ENCODE results near the gene USP22. TPM values are rescaled to one million over a fixed set of nuclear protein-coding genes. Genes with fewer than 3 reads are reported as not detected.
"Not testable (repeated sequence)": the region's sequence is repeated elsewhere in the genome, so short reads cannot be mapped to it uniquely, and the experiment has no call there.

Gene USP22
- total and polyA plus RNA-seq, 2 donors (not counting 1 experiment from before 2014, with no cell fraction given), result 235 TPM

DNA sequence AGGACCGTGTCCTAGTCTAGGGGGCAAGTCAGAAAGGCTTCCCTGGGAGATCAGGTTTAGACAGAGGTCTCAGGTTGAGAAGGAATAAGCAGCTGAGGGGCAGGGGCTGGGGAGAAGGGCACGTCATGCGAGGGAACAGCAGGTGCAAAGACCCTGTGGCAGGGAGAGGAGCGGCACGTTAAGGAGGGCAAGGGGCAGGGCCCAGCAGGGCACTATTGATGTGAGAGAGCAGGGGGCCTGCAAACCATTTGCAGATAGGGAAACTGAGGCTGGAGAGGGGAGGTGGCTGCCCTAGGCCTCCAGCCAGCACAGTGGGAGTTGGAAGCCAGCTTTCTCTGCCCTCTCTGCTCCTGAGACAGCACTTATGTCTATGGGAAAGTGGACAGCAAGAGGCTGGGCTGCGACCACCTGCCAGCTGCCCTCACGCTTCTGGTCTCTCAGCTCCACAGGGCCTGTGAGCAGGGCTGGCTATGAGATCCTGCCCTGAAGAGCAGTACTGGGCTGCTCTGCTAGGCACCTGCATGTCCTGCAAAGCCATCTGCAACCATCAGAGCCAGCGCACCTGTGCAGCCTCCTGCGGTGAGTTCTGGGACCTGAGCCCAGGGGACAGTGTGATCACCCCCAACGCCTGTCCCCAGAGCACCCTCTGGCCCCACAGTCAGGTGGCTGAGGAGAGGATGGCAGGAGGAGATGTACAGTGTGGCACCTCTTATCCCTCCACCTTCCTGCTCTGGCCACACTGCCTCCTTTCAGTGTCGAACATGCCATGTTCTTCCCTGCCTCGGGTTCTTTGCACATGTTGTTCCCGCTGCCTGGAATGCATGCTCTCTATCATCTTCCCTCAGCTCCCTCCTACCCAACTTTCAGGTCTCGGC, 61.5 kb downstream of the USP22 start:
- Histone ChIP-seq H3K4me2 (ENCODE audit: extremely low read depth, insufficient read depth, low read length) (no peak overlapping the region), H3K9me3 (ENCODE audit: control insufficient read depth, insufficient read depth, low read depth, low read length) (no peaks in the 10 kb centered on the region), H4K20me1 (ENCODE audit: control insufficient read depth, extremely low read depth, insufficient read depth, low read length) (no peaks in the 10 kb centered on the region), H3K9ac (ENCODE audit: insufficient read depth, low read length) (no peak overlapping the region), H3K4me1 (ENCODE audit: control insufficient read depth, extremely low read depth, insufficient read depth, low read length) (no peaks in the 10 kb centered on the region), H3K79me2 (ENCODE audit: control insufficient read depth, insufficient read depth, low read length) (no peaks in the 10 kb centered on the region), H3K4me3 (replicated peaks in 1 of 4; ENCODE audit: control extremely low read depth in 1 of 4, insufficient read depth in 1 of 4, low read depth in 3 of 4, low read length in 4 of 4) (no peak overlapping the region), H3K36me3 (ENCODE audit: control insufficient read depth, insufficient read depth, low read length) (no peaks in the 10 kb centered on the region), H2AFZ (ENCODE audit: low read length) (no peak overlapping the region), H3K27me3 (ENCODE audit: control insufficient read depth, insufficient read depth, low read length) (no peaks in the 10 kb centered on the region), H3K27ac (ENCODE audit: insufficient read depth, low read length) (no peak overlapping the region)
- DNase-seq (ENCODE audit: low read depth in 2 of 2), result no peak
- TF ChIP-seq, protein P1, sequence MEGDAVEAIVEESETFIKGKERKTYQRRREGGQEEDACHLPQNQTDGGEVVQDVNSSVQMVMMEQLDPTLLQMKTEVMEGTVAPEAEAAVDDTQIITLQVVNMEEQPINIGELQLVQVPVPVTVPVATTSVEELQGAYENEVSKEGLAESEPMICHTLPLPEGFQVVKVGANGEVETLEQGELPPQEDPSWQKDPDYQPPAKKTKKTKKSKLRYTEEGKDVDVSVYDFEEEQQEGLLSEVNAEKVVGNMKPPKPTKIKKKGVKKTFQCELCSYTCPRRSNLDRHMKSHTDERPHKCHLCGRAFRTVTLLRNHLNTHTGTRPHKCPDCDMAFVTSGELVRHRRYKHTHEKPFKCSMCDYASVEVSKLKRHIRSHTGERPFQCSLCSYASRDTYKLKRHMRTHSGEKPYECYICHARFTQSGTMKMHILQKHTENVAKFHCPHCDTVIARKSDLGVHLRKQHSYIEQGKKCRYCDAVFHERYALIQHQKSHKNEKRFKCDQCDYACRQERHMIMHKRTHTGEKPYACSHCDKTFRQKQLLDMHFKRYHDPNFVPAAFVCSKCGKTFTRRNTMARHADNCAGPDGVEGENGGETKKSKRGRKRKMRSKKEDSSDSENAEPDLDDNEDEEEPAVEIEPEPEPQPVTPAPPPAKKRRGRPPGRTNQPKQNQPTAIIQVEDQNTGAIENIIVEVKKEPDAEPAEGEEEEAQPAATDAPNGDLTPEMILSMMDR (conservative IDR thresholded peaks at IDR 0.05 in 1 of 2, IDR thresholded peaks at IDR 0.05 in 1 of 2; ENCODE audit: low read depth in 1 of 2, low read length in 2 of 2), result no peak
- TF ChIP-seq EZH2 (IDR thresholded peaks at IDR 0.05; ENCODE audit: low read length, missing control alignments), result no peak

- TF ChIP-seq, protein P1 (conservative IDR thresholded peaks at IDR 0.05 in 1 of 2, IDR thresholded peaks at IDR 0.05 in 1 of 2; ENCODE audit: low read depth in 1 of 2, low read length in 2 of 2), result no peak
- TF ChIP-seq EZH2 (IDR thresholded peaks at IDR 0.05; ENCODE audit: low read length, missing control alignments), result no peak
- DNase-seq (ENCODE audit: low read depth in 2 of 2), result no peak
- no peak overlapping the region for H3K9ac ChIP-seq (ENCODE audit: insufficient read depth, low read length)
- H3K27ac ChIP-seq (ENCODE audit: insufficient read depth, low read length), result no peak overlapping the region
- H3K4me2 ChIP-seq (ENCODE audit: extremely low read depth, insufficient read depth, low read length), result no peak overlapping the region
- no peak overlapping the region for H3K4me3 ChIP-seq (replicated peaks in 1 of 4; ENCODE audit: control extremely low read depth in 1 of 4, insufficient read depth in 1 of 4, low read depth in 3 of 4, low read length in 4 of 4)
- H3K9me3 ChIP-seq (ENCODE audit: control insufficient read depth, insufficient read depth, low read depth, low read length), result no peaks in the 10 kb centered on the region
- no peaks in the 10 kb centered on the region for H4K20me1 ChIP-seq (ENCODE audit: control insufficient read depth, extremely low read depth, insufficient read depth, low read length)
- no peaks in the 10 kb centered on the region for H3K4me1 ChIP-seq (ENCODE audit: control insufficient read depth, extremely low read depth, insufficient read depth, low read length)
- no peaks in the 10 kb centered on the region for H3K36me3 ChIP-seq (ENCODE audit: control insufficient read depth, insufficient read depth, low read length)
- no peak overlapping the region for H2AFZ ChIP-seq (ENCODE audit: low read length)
- peaks cover 3% of the 10 kb centered on the region for H3K27me3 ChIP-seq (ENCODE audit: control insufficient read depth, insufficient read depth, low read length)
- no peaks in the 10 kb centered on the region for H3K79me2 ChIP-seq (ENCODE audit: control insufficient read depth, insufficient read depth, low read length)
Observed at GRCh38 chr17:20979792-20980083, 63.1 kb downstream of the USP22 start.

- not testable (repeated sequence) for H3K4me3 ChIP-seq (replicated peaks in 1 of 4; ENCODE audit: control extremely low read depth in 1 of 4, insufficient read depth in 1 of 4, low read depth in 3 of 4, low read length in 4 of 4); H3K4me2 ChIP-seq (ENCODE audit: extremely low read depth, insufficient read depth, low read length); H3K79me2 ChIP-seq (ENCODE audit: control insufficient read depth, insufficient read depth, low read length); H3K4me1 ChIP-seq (ENCODE audit: control insufficient read depth, extremely low read depth, insufficient read depth, low read length); H3K9ac ChIP-seq (ENCODE audit: insufficient read depth, low read length); H3K27ac ChIP-seq (ENCODE audit: insufficient read depth, low read length); H3K36me3 ChIP-seq (ENCODE audit: control insufficient read depth, insufficient read depth, low read length); H3K9me3 ChIP-seq (ENCODE audit: control insufficient read depth, insufficient read depth, low read depth, low read length); DNase-seq (ENCODE audit: low read depth in 2 of 2); H2AFZ ChIP-seq (ENCODE audit: low read length); H3K27me3 ChIP-seq (ENCODE audit: control insufficient read depth, insufficient read depth, low read length); H4K20me1 ChIP-seq (ENCODE audit: control insufficient read depth, extremely low read depth, insufficient read depth, low read length)
Observed at GRCh38 chr17:20979007-20979791, 63.6 kb downstream of the USP22 start.

GRCh38 chr17:20977609-20978253, 65.1 kb downstream of the USP22 start:
- not testable (repeated sequence) for H4K20me1 ChIP-seq (ENCODE audit: control insufficient read depth, extremely low read depth, insufficient read depth, low read length); H3K27ac ChIP-seq (ENCODE audit: insufficient read depth, low read length); H3K27me3 ChIP-seq (ENCODE audit: control insufficient read depth, insufficient read depth, low read length); H3K36me3 ChIP-seq (ENCODE audit: control insufficient read depth, insufficient read depth, low read length); H3K9ac ChIP-seq (ENCODE audit: insufficient read depth, low read length); H3K79me2 ChIP-seq (ENCODE audit: control insufficient read depth, insufficient read depth, low read length); H2AFZ ChIP-seq (ENCODE audit: low read length); H3K4me3 ChIP-seq (replicated peaks in 1 of 4; ENCODE audit: control extremely low read depth in 1 of 4, insufficient read depth in 1 of 4, low read depth in 3 of 4, low read length in 4 of 4); H3K4me2 ChIP-seq (ENCODE audit: extremely low read depth, insufficient read depth, low read length); H3K9me3 ChIP-seq (ENCODE audit: control insufficient read depth, insufficient read depth, low read depth, low read length); H3K4me1 ChIP-seq (ENCODE audit: control insufficient read depth, extremely low read depth, insufficient read depth, low read length)
- peak in 1 of 2 donors; percentile 39 for DNase-seq (ENCODE audit: low read depth in 2 of 2)
